IMR-90 (cell line): ENCODE measurements around the gene HECW1. TPM values are rescaled to one million over a fixed set of nuclear protein-coding genes. Genes with fewer than 3 reads are reported as not detected.

Experiments used
- ATAC-seq: fragments of 200-7000 bp; cut with Tn5 transposase; 2 replicates; pipeline ENCODE4 v1.9.1; 2020; ENCODE audit warnings: low read depth, mild to moderate bottlenecking, moderate library complexity
- BruUV-seq: library from RNA; stranded (reverse); fragments of 400-500 nt; replicated peaks from 2 replicates; lab custom pipeline; 2021; lab: Mats Ljungman, UMichigan
- CTCF ChIA-PET: fragments of 300-600 bp; formaldehyde crosslinking; extraction: SDS; loops from one replicate; lab custom pipeline; 2021; ENCODE audit warnings: antibody characterized with exemption; lab: Yijun Ruan, JAX
- POLR2A ChIA-PET: fragments of 300-600 bp; sonication (Branson Sonifier 250); formaldehyde crosslinking; loops from one replicate; lab custom pipeline; 2022; ENCODE audit warnings: antibody characterized with exemption; ENCODE audit not compliant: unreplicated experiment; lab: Charles Lee
- DNase-seq: peaks from one replicate; pipeline ENCODE4 v3.0.0; 2013
- H2AFZ ChIP-seq: replicated peaks from 2 replicates; pipeline ENCODE3; 2013; ENCODE audit warnings: low read length, mild to moderate bottlenecking; ENCODE audit not compliant: poor library complexity
- H2AK5ac ChIP-seq: 2 replicates; pipeline ENCODE4 v1.6.1; 2013; ENCODE audit warnings: low read depth, low read length, inconsistent platforms
- H2AK9ac ChIP-seq: replicated peaks from 2 replicates; pipeline ENCODE3; 2013; ENCODE audit warnings: mild to moderate bottlenecking, low read depth, low read length, moderate library complexity; ENCODE audit not compliant: poor library complexity
- H2BK120ac ChIP-seq: 2 replicates; pipeline ENCODE4 v1.6.1; 2013; ENCODE audit warnings: low read depth, low read length, inconsistent platforms
- H2BK15ac ChIP-seq: 3 replicates; pipeline ENCODE4 v1.6.1; 2013; ENCODE audit warnings: low read depth, low read length, inconsistent platforms
- H2BK20ac ChIP-seq: 2 replicates; pipeline ENCODE4 v1.6.1; 2013; ENCODE audit warnings: low read depth, mild to moderate bottlenecking, inconsistent platforms, low read length, moderate library complexity
- H2BK5ac ChIP-seq: 2 replicates; pipeline ENCODE4 v1.6.1; 2013; ENCODE audit warnings: mild to moderate bottlenecking, low read depth, low read length, inconsistent platforms; ENCODE audit not compliant: poor library complexity, severe bottlenecking
- H3K14ac ChIP-seq: replicated peaks from 2 replicates; pipeline ENCODE4 v1.6.1; 2013; ENCODE audit warnings: low read depth, low read length, inconsistent platforms
- H3K18ac ChIP-seq: 2 replicates; pipeline ENCODE4 v1.6.1; 2013; ENCODE audit warnings: low read depth, low read length, control low read depth
- H3K23ac ChIP-seq: 2 replicates; pipeline ENCODE4 v1.6.1; 2013; ENCODE audit warnings: low read depth, low read length, inconsistent platforms
- H3K27ac ChIP-seq: 2 replicates; pipeline ENCODE4 v1.5.1; 2013; ENCODE audit warnings: mild to moderate bottlenecking, control low read depth, low read length; ENCODE audit not compliant: insufficient read depth
- H3K27me3 ChIP-seq: 2 replicates; pipeline ENCODE4 v1.6.1; 2013; ENCODE audit warnings: low read length; ENCODE audit not compliant: control insufficient read depth, insufficient read depth
- H3K36me3 ChIP-seq: 2 replicates; pipeline ENCODE4 v1.6.1; 2013; ENCODE audit warnings: low read length, mixed read lengths; ENCODE audit not compliant: control insufficient read depth, insufficient read depth
- H3K4ac ChIP-seq: 2 replicates; pipeline ENCODE4 v1.6.1; 2013; ENCODE audit warnings: low read depth, low read length, inconsistent platforms
- H3K4me1 ChIP-seq: 2 replicates; pipeline ENCODE4 v1.6.1; 2013; ENCODE audit warnings: low read length, mixed read lengths; ENCODE audit not compliant: control insufficient read depth, insufficient read depth
- H3K4me2 ChIP-seq: 2 replicates; pipeline ENCODE4 v1.6.1; 2013; ENCODE audit warnings: low read depth, mild to moderate bottlenecking, control low read depth, low read length, moderate library complexity
- H3K4me3 ChIP-seq: 2 replicates; pipeline ENCODE4 v1.5.1; 2013; ENCODE audit warnings: low read depth, mild to moderate bottlenecking, control low read depth, low read length, moderate library complexity; ENCODE audit not compliant: insufficient read depth
- H3K56ac ChIP-seq: 2 replicates; pipeline ENCODE4 v1.6.1; 2013; ENCODE audit warnings: low read length, inconsistent platforms; ENCODE audit not compliant: insufficient read depth; ENCODE audit errors: extremely low read depth
- H3K79me1 ChIP-seq, 2 experiments: 2 replicates each; pipeline ENCODE4 v1.6.1; 2013; ENCODE audit warnings: low read length in 2 of 2, inconsistent platforms in 1 of 2, low read depth in 1 of 2
- H3K9ac ChIP-seq: 2 replicates; pipeline ENCODE4 v1.6.1; 2013; ENCODE audit warnings: low read depth, low read length, control low read depth
- H3K9me1 ChIP-seq: 2 replicates; pipeline ENCODE4 v1.6.1; 2013; ENCODE audit warnings: low read length, inconsistent platforms; ENCODE audit not compliant: insufficient read depth
- H3K9me3 ChIP-seq: 2 replicates; pipeline ENCODE4 v1.6.1; 2013; ENCODE audit warnings: low read length; ENCODE audit not compliant: control insufficient read depth, insufficient read depth
- H4K20me1 ChIP-seq: 2 replicates; pipeline ENCODE4 v1.6.1; 2013; ENCODE audit warnings: low read length, inconsistent platforms; ENCODE audit not compliant: insufficient read depth
- H4K5ac ChIP-seq: 2 replicates; pipeline ENCODE4 v1.6.1; 2013; ENCODE audit warnings: mild to moderate bottlenecking, low read depth, low read length, control low read depth
- H4K8ac ChIP-seq, 2 experiments: 2 replicates each; pipeline ENCODE4 v1.6.1; 2013; ENCODE audit warnings: low read depth in 2 of 2, low read length in 2 of 2, control low read depth in 1 of 2, inconsistent platforms in 1 of 2
- H4K91ac ChIP-seq: 2 replicates; pipeline ENCODE4 v1.6.1; 2013; ENCODE audit warnings: low read depth, low read length, inconsistent platforms; ENCODE audit not compliant: insufficient read depth
- BHLHE40 ChIP-seq: fragments of 150-350 bp; IDR thresholded peaks from 2 replicates; pipeline ENCODE4 v1.6.1; 2016; ENCODE audit warnings: mild to moderate bottlenecking, low read depth, low read length
- FOS ChIP-seq: fragments of 150-350 bp; IDR thresholded peaks from 2 replicates; pipeline ENCODE4 v1.6.1; 2016; ENCODE audit warnings: low read depth, low read length
- MAZ ChIP-seq: IDR thresholded peaks from 2 replicates; pipeline ENCODE4 v1.6.1; 2012; ENCODE audit warnings: low read depth, mild to moderate bottlenecking, low read length, improper control_type of control experiment, moderate library complexity, borderline replicate concordance
- RFX5 ChIP-seq: IDR thresholded peaks from 2 replicates; pipeline ENCODE4 v1.8.0; 2012; ENCODE audit warnings: low read depth, mild to moderate bottlenecking, low read length, moderate library complexity
- SMC3 ChIP-seq: fragments of 150-350 bp; IDR thresholded peaks from 2 replicates; pipeline ENCODE4 v1.6.1; 2016; ENCODE audit warnings: low read depth, mild to moderate bottlenecking, antibody characterized with exemption, low read length, moderate library complexity
- USF2 ChIP-seq: fragments of 150-350 bp; IDR thresholded peaks from 2 replicates; pipeline ENCODE4 v1.6.1; 2017; ENCODE audit warnings: mild to moderate bottlenecking, antibody characterized with exemption, low read length, low read depth
- WGBS, 2 experiments: methylation state at CpG; one replicate each; pipeline versions ENCODE4 v1.1.5 to v1.1.7; 2013; ENCODE audit warnings: missing lambda C conversion rate in 2 of 2; ENCODE audit not compliant: insufficient read length in 1 of 2; ENCODE audit errors: extremely low coverage in 2 of 2; 5-methylcytosine and 5-hydroxymethylcytosine counted together
- dilution Hi-C: fragments of 300-500 bp; cut with HindIII; formaldehyde crosslinking; loops from one replicate; pipeline ENCODE4 v1.14.3; 2018; ENCODE audit warnings: low sequenced_read_pairs; ENCODE audit not compliant: unreplicated experiment
- in situ Hi-C: fragments of 300-500 bp; cut with MboI; formaldehyde crosslinking; loops from 3 replicates; pipeline ENCODE4 v1.14.3; 2019; ENCODE audit warnings: low sequenced_read_pairs, inconsistent platforms, mixed read lengths
- intact Hi-C: fragments of 100-400 bp; cut with micrococcal nuclease; formaldehyde crosslinking; loops from 2 replicates; pipeline ENCODE4 v1.10.0; 2022
- polyA plus RNA-seq, 3 experiments: library from polyadenylated mRNA; depleted of rRNA; stranded (reverse); fragments of >200 nt; gene quantifications; 2 replicates each; pipeline ENCODE4 v1.2.3, GENCODE V29; 2012; ENCODE audit warnings: low replicate concordance in 1 of 3
- total RNA-seq: library from RNA; depleted of rRNA; stranded (reverse); fragments of >200 nt; gene quantifications from 2 replicates; pipeline ENCODE4 v1.2.3, GENCODE V29; 2012

The HECW1 gene
- total and polyA plus RNA-seq, 2 of the 4 experiments (the other 2 are of a cell fraction), result 0.56 to 1.3 TPM

DNA sequence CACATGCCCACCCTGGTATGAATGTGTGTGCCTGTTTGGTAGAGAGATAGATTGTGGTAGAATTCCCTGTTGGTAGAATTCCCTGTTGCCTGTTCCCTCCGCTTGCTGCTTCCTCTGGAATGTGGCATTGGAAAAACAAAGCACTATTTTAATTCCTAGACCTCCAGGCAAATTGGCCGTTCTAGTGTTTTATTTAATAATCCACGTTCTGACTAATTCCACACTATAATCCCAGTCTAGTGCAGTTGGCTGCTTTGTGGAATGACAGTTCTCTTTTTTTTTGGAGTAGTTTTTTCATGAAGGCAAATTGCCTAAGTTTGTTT is 2.0 kb downstream of the HECW1 start:
- Histone ChIP-seq H3K27me3 (peaks cover 54% of the 10 kb centered on the region), H4K20me1 (no peaks in the 10 kb centered on the region), H2BK20ac (no peak overlapping the region), H3K23ac (no peak overlapping the region), H3K4me2 (no peak overlapping the region), H4K8ac (no peak overlapping the region), H2AK5ac (no peak overlapping the region), H3K4me3 (no peak overlapping the region), H3K9ac (no peak overlapping the region), H3K27ac (no peak overlapping the region), H3K56ac (no peak overlapping the region), H3K9me1 (peaks cover 3% of the 10 kb centered on the region), H4K5ac (no peak overlapping the region), H4K91ac (no peak overlapping the region), H3K79me1 (no peaks in the 10 kb centered on the region), H2BK5ac (no peak overlapping the region), H2AK9ac (no peak overlapping the region), H2BK120ac (no peak overlapping the region), H3K18ac (no peak overlapping the region), H3K4ac (no peak overlapping the region), H3K36me3 (no peaks in the 10 kb centered on the region), H2AFZ (no peak overlapping the region), H2BK15ac (no peak overlapping the region), H3K14ac (no peak overlapping the region), H3K4me1 (peaks cover 9% of the 10 kb centered on the region), H3K9me3 (no peaks in the 10 kb centered on the region)
- no peak for TF ChIP-seq MAZ
- no peak for TF ChIP-seq RFX5
- no peak for TF ChIP-seq BHLHE40
- no peak for TF ChIP-seq USF2
- no peak for TF ChIP-seq SMC3
- no peak for TF ChIP-seq FOS
- ATAC-seq (no peak), DNase-seq (no peak)
- BruUV-seq, result no TSS peak
- ChIA-PET CTCF (no interaction called here), POLR2A (no interaction called here)
- no CpG with 5 or more reads among the region's 3 CpGs for WGBS, 2 experiments
- in situ Hi-C loops, result no loop called here
- dilution Hi-C loops, result no loop called here
- intact Hi-C loops, result no loop called here
